HG02610 (cell line): ENCODE results near the gene DCAF15.
"Not testable (repeated sequence)": the region's sequence is repeated elsewhere in the genome, so short reads cannot be mapped to it uniquely, and the experiment has no call there.

Experiments
- ATAC-seq: cut with Tn5 transposase; IDR thresholded peaks from one replicate; pipeline ENCODE4 v1.9.1; 2021; ENCODE audit warnings: mild to moderate bottlenecking, moderate library complexity; ENCODE audit not compliant: unreplicated experiment

The DCAF15 gene

GRCh38 chr19:13973479-13973878, 21.2 kb downstream of the DCAF15 start:
- ATAC-seq: not testable (repeated sequence)

DNA sequence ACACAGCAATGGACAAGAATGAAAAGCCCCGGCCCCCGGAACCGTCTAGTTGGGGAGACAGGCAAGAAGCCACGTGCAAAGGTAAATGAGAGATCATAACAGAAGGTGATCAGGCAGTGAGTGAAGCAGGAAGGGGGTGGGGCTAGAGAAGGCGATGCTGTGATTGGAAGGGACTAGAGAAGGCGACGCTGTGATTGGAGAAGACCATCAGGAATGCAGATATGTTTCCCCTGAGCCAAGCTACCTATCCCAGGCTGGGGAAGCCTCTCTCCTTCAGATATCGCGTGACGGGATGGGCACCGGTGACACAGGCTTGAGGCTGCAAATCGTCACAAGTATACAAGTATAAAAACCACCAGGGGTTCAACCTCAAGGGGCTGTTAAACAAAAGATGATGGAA, 21.8 kb downstream of the DCAF15 start:
- ATAC-seq: no peak

DNA sequence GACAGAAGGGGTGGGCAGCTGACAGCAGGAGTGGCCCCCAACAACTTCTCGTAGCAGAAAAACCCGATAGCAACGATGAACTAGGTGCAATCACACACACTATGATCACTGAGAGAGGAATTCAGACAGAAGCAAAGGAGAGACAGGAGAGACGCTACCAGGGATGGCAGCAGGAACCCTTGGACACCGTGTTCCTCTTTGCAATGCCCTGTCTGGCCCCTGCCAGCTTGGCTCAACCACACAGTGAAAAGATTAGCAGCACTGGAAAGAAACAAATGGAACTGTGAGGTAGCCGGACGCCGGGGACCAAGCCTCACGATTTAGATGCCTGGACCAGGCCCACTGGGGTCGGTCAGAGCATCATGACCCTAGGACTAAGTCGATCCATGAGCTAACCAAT, 23.6 kb downstream of the DCAF15 start:
- ATAC-seq: no peak

DNA sequence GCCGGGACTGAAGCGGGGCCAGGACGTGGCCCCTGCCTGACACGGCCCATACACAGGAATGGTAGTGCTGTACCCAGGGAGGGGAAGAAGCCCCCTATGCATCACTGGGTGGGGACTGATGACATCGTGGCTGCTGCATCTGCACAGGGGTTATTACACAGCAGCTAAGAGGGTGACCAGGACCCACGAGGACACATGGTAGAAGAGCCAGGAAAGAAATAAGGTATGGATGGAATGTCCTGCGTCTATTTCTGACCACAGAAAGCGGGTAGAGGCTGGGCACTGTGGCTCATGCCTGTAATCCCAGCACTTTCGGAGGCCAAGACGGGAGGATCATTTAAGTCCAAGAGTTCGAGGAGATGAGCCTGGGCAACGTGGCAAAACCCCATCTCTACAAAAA, 24.1 kb downstream of the DCAF15 start:
- no peak for ATAC-seq

- ATAC-seq: no peak
Measured at GRCh38 chr19:13977803-13978202, 25.5 kb downstream of the DCAF15 start.

- no peak for ATAC-seq
Measured at GRCh38 chr19:13978351-13979243, 26.3 kb downstream of the DCAF15 start.

DNA sequence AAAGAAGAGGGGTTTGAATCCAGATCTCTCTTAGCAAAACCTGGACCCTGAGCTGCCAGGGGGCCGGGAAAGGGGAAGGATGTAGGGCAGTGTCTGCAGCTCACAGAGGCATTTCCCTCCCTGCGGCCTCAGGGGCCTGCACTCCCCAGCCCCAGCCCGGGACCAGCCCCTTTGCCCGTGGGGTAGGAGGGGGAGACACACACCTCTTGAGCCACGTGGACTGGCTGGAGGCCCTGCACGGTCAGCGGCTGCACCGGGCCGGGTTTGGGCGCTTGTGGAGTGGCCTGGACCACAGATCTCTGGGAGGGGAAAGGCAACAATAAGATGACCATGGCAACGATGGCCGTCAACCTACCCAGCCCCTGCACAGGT, 26.9 kb downstream of the DCAF15 start:
- ATAC-seq: no peak

DNA sequence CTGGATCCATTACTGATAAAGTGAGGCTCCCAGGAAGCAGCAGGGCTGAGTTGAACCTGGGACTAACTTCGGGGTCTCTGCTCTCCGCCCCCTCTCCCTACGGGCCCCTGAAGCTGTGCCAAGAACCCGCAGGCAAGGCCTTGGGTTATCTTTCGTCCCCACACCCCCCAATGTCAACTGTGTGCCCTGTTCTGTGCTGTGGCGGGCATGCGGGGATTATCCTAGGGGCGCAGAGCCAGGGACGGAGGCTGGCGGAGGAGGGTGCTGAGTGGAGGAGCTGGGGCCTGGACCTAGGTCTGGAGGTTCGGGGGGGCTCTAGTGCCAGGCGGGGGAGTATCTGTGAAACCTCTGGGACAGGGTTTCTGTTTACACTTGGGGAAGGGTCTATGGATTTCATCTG, 27.4 kb downstream of the DCAF15 start:
- ATAC-seq: no peak

DNA sequence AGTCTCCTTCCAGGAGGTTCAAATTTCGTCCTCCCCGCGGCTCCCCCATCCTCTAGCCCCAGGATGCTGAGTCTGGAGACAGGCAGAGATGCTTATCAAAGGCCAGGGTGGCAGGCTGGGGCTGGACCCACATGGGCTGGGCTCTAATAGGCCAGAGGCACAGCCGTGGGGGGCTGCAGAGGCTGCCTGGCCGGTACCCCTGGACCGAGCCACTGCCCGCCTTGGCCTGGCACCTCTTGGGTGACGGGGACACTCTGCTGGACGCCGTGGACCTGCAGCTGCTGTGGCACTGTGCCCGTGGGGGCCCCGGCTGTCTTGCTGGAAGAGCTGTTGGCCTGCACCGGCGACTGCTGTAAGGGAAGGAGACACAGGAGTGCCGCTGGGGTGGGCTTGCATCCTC, 28.0 kb downstream of the DCAF15 start:
- ATAC-seq: no peak

- no peak for ATAC-seq
Measured at GRCh38 chr19:13981021-13981420, 28.7 kb downstream of the DCAF15 start.

GRCh38 chr19:13981467-13981866, 29.2 kb downstream of the DCAF15 start:
- ATAC-seq: no peak

GRCh38 chr19:13981988-13982501, 29.7 kb downstream of the DCAF15 start:
- no peak for ATAC-seq

GRCh38 chr19:13982773-13983172, 30.5 kb downstream of the DCAF15 start:
- ATAC-seq: no peak

GRCh38 chr19:13983213-13983889, 31.0 kb downstream of the DCAF15 start:
- ATAC-seq: no peak

- no peak for ATAC-seq
Measured at GRCh38 chr19:13984186-13984585, 31.9 kb downstream of the DCAF15 start.

DNA sequence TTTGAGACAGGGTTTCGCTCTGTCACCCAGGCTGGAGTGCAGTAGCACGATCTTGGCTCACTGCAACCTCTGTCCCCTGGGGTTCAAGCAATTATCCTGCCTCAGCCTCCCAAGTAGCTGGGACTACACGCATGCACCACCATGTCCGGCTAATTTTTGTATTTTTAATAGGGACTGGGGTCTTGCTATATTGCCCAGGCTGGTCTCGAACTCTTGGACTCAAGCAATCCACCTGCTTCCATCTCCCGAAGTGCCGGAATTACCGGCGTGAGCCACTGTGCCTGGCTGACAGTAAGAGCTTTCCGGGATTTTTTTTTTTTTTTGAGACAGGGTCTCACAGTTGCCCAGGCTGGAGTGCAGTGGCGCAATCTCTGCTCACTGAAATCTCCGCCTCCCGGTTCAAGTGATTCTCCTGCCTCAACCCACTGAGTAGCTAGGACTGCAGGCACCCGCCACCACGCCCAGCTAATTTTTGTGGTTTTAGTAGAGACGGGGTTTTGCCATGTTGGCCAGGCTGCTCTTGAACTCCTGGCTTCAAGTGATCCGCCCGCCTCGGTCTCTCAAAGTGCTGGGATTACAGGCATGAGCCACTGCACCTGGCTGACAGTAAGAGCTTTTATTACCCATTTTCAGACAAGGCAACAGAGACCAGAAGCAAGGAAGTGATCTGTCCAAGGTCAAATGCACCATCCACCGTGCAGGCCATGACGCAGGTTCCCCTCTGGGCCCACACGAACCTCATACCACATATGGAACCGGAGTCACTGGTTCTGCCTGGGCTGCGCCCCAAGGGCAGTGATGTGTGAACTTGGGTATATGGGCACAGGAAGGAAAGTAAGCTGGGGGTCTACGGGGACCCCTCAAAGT, 32.8 kb downstream of the DCAF15 start:
- no peak for ATAC-seq

GRCh38 chr19:13985771-13986347, 33.5 kb downstream of the DCAF15 start:
- ATAC-seq: peak; percentile 8

GRCh38 chr19:13986348-13986904, 34.1 kb downstream of the DCAF15 start:
- ATAC-seq: peak; percentile 78

DNA sequence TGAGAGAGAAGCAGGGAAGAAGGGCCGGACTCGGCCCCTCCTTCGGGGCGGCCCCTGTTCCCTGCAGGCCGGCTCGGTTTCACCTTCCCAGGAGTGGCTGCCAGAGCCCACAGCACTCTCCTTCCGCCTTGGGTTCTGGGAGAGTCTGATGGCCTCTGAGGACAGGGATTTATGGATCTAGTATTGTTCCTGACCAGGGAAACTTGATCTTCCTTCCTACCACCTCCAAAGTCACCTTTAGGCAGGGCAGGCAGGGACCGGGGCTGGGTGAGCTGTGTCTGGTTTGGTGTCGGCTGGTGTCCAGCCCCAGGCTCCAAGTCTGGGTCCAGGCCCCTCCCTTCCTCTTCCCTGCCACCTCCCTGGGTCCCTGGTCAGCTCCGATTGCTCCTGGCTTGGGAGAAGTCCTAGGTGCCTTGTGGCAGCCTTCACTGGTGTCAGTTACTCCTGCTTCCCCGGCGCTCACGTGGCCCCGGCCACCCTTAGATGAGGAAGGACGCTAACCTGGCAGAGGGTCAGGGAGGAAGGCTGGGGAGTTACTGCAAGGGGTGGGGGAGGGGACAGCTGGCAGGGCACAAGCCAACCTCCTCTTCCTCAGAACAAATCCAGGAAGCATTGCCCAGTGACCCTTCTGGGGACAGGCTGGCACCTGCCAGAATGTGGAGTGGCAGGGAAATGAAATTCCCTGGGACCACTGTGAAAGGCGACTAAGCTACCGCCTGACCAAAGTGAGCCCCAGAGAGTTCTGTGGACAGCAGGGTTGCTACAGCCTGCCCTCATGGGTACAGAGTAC, 35.0 kb downstream of the DCAF15 start:
- no peak for ATAC-seq

DNA sequence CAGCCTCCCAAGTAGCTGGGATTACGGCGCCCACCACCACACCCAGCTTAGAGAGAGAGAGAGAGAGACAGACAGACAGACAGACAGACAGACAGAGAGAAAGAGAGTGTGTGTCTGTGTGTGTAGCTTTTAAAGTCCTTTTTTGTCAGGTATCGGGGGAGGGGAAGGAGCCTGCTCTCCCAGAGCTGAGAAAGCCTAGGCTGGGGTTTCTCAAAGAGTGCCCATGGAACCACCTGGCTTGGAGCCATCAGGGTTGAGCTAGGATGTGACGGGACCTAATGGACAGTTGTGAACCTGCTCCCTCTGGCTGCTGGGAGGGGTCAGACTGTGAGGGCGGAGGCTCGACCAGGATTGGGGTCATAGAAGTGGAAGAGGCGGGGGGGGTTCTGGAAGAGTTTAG, 37.2 kb downstream of the DCAF15 start:
- ATAC-seq: no peak
